GM23338 (cell line): Measurements from ENCODE around the gene EDARADD.
"Not testable (repeated sequence)": the region's sequence is repeated elsewhere in the genome, so short reads cannot be mapped to it uniquely, and the experiment has no call there.

ENCODE experiments used
- CREB1 ChIP-seq: fragments of 250-450 bp; sonication (Bioruptor Pico); IDR thresholded peaks from 2 replicates; pipeline ENCODE4 v1.5.0; 2020; ENCODE audit warnings: low read depth, mild to moderate bottlenecking, moderate library complexity
- CTCF ChIP-seq, 2 experiments: fragments of 200-600 bp in 1 of 2; sonication (generic) in 1 of 2; conservative IDR thresholded peaks; 2 replicates each; pipeline versions ENCODE4 v1.5.1 to v1.6.1; 2016 to 2017; ENCODE audit warnings: antibody characterized with exemption in 2 of 2, low read depth in 2 of 2, mild to moderate bottlenecking in 2 of 2, moderate library complexity in 1 of 2
- ETS1 ChIP-seq: IDR thresholded peaks from 2 replicates; pipeline ENCODE4 v1.6.1; 2016; ENCODE audit warnings: antibody characterized with exemption
- EZH2 ChIP-seq: fragments of 200-600 bp; sonication (generic); IDR thresholded peaks from one replicate; pipeline ENCODE4 v1.8.0; 2017; ENCODE audit warnings: antibody characterized with exemption, mild to moderate bottlenecking, low read depth; ENCODE audit not compliant: unreplicated experiment
- EZH2phosphoT487 ChIP-seq: fragments of 200-600 bp; sonication (generic); IDR thresholded peaks from one replicate; pipeline ENCODE4 v1.8.1; 2018; ENCODE audit warnings: antibody characterized with exemption; ENCODE audit not compliant: unreplicated experiment
- JUNB ChIP-seq: IDR thresholded peaks from one replicate; pipeline ENCODE4 v1.6.1; 2016; ENCODE audit warnings: antibody characterized with exemption; ENCODE audit not compliant: unreplicated experiment
- POLR2AphosphoS5 ChIP-seq: IDR thresholded peaks from 2 replicates; pipeline ENCODE4 v1.6.1; 2016; ENCODE audit warnings: antibody characterized with exemption, low read depth
- REST ChIP-seq: IDR thresholded peaks from one replicate; pipeline ENCODE4 v1.6.1; 2018; ENCODE audit warnings: antibody characterized with exemption; ENCODE audit not compliant: unreplicated experiment
- ZNF462 ChIP-seq: fragments of 250-450 bp; sonication (Bioruptor Pico); IDR thresholded peaks from 2 replicates; pipeline ENCODE4 v1.5.0; 2020; ENCODE audit warnings: mild to moderate bottlenecking, moderate library complexity

GRCh38 chr1:236464197-236464596, 70.1 kb downstream of the EDARADD start:
- not testable (repeated sequence) for TF ChIP-seq EZH2phosphoT487; REST; CTCF (conservative IDR thresholded peaks at IDR 0.05; ENCODE audit: low read depth in 2 of 2); EZH2; ETS1; JUNB; POLR2AphosphoS5; CREB1 (CRISPR knock-in tag); ZNF462 (CRISPR knock-in tag)
